Thoracic aorta (tissue), 2 donors: ENCODE data around the gene RALGDS. TPM values are rescaled to one million over a fixed set of nuclear protein-coding genes. Genes with fewer than 3 reads are reported as not detected.

Experiments used
- ATAC-seq: fragments of 150-250 bp; one replicate; pipeline ENCODE4 v1.8.0; 2017; ENCODE audit warnings: low read depth; ENCODE audit not compliant: insufficient number of reproducible peaks, low FRiP score
- DNase-seq: peaks from one replicate; pipeline ENCODE4 v3.0.0-alpha.2; 2020; ENCODE audit warnings: low spot score
- H3K27ac ChIP-seq, 2 donors: fragments of 200-600 bp; sonication (generic); 1 replicate in 1 of 2; 2 replicates in 1 of 2; pipeline ENCODE4 v1.5.1; 2016; ENCODE audit warnings: mild to moderate bottlenecking in 2 of 2, moderate library complexity in 2 of 2
- H3K27me3 ChIP-seq: fragments of 200-600 bp; sonication (generic); replicated peaks from 2 replicates; pipeline ENCODE4 v1.6.0; 2016; ENCODE audit warnings: mild to moderate bottlenecking; ENCODE audit not compliant: insufficient read depth
- H3K36me3 ChIP-seq: fragments of 200-600 bp; sonication (generic); one replicate; pipeline ENCODE4 v1.5.1; 2016
- H3K4me1 ChIP-seq, 2 donors: fragments of 200-600 bp; sonication (generic); 1 replicate in 1 of 2; 2 replicates in 1 of 2; pipeline versions ENCODE4 v1.5.1 to v1.6.0; 2016; ENCODE audit warnings: low read depth in 2 of 2, mild to moderate bottlenecking in 1 of 2; ENCODE audit not compliant: control insufficient read depth in 1 of 2
- H3K4me3 ChIP-seq: fragments of 200-600 bp; sonication (generic); 2 replicates; pipeline ENCODE4 v1.5.1; 2016; ENCODE audit warnings: mild to moderate bottlenecking
- H3K9me3 ChIP-seq: fragments of 200-600 bp; sonication (generic); 2 replicates; pipeline ENCODE4 v1.5.1; 2016
- total RNA-seq, 2 donors: library from RNA; depleted of rRNA; stranded (reverse); fragments of >200 nt; gene quantifications; one replicate each; pipeline versions ENCODE4 v1.1.0 to v1.2.3, GENCODE V29; 2016
- TF ChIP-seq, protein P1 (sequence below): fragments of 200-600 bp; sonication (generic); IDR thresholded peaks from one replicate; pipeline ENCODE4 v1.5.1; 2019; ENCODE audit warnings: antibody characterized with exemption

The RALGDS gene
- total RNA-seq, 2 donors from 2014 or later, result 30.3 to 98.8 TPM

DNA sequence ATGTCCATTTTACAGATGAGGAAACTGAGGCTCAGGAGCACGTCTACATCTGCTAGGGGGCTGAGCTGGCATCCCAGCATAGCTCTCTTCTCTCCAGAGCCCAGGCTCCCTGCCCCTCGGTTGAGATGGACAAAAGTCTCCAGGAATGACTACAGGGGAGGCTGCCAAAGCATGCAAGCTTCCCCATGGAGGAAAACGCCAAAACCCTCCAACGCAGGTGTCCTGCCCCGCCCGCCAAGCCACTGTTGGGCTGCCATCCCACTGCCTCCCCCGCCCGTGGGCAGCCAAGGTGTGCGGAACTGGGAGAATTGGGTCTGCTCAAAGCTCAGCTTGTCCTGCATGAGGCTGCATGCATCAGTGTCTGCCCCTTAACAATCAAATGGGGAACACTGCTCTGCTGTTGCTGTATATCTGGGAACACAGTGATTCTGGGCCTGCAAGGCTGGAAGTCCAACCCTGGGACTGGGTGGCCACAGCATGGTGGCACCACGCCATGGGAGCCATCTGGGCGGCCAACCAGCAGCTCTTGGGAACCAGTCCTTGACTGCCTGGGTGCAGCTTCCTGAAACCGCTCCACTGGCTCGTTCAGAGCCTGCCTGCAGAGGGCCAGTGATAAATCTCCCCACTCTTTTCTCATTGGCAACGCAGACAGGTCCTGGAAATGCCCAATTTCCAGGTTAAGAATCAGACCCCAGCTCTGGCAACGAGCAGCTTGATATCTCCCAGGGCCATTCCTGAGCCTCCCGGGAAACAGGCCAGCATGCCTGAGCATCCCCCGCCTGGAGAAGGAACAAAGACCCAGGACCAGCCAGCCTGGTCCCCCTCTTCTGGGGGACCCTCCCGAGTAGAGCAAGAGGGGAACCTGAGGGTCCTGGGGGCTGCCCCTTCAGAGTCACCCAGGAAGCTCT lies 3.5 kb downstream of the RALGDS start:
- TF ChIP-seq, protein P1, sequence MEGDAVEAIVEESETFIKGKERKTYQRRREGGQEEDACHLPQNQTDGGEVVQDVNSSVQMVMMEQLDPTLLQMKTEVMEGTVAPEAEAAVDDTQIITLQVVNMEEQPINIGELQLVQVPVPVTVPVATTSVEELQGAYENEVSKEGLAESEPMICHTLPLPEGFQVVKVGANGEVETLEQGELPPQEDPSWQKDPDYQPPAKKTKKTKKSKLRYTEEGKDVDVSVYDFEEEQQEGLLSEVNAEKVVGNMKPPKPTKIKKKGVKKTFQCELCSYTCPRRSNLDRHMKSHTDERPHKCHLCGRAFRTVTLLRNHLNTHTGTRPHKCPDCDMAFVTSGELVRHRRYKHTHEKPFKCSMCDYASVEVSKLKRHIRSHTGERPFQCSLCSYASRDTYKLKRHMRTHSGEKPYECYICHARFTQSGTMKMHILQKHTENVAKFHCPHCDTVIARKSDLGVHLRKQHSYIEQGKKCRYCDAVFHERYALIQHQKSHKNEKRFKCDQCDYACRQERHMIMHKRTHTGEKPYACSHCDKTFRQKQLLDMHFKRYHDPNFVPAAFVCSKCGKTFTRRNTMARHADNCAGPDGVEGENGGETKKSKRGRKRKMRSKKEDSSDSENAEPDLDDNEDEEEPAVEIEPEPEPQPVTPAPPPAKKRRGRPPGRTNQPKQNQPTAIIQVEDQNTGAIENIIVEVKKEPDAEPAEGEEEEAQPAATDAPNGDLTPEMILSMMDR, result peak; percentile 11
- DNase-seq (no peak), ATAC-seq (no peak)
- H3K27me3 ChIP-seq, result no peaks in the 10 kb centered on the region
- no peaks in the 10 kb centered on the region for H3K36me3 ChIP-seq
- H3K9me3 ChIP-seq, result no peaks in the 10 kb centered on the region
- peaks cover 37 to 77% of the 10 kb centered on the region in 2 donors for H3K4me1 ChIP-seq
- no peak overlapping the region for H3K4me3 ChIP-seq
- H3K27ac ChIP-seq, result no peak overlapping the region

DNA sequence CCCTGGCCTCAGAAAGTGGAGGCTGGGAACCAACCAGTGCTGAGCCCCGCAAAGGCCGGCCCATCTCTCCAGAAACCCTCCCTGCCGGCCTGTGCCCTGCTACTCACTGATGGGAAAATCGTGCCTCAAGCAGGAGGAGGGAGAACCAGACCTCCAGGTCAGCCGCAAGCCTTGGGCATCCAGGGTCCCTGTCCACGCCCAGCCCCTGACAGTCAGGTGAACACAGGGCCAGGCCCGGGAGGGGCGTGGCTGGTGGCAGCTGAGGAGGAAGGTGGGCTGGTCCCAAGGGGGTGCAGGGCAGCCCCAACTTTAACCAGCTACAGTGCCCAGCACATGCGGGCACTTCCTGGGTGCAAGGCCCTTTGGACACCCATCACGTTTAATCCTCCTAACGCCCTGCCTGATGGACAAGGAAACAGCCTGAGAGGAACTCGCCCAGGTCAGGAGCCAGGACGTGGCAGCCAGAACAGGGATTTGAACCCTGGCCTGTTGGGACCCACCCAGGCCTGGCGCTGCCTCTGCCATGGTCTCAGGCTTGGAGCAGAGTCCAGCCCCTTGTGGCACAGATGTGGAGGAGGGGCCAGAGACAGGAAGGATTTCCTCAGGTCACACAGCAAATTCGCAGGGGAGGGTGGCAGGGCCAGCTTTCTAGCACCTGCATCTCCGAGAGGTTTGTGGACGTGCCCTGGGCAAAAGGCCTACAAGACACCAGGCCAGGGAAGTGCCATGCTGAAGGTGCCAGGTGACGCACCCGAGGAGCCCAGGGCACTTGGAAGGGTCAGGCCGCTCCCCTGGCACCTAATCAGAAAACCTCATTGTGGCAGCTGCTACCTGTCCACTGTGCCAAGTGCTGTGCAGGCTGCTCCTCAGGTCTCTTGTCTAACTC lies 4.5 kb downstream of the RALGDS start:
- TF ChIP-seq, protein P1, result no peak
- H3K9me3 ChIP-seq, result no peaks in the 10 kb centered on the region
- H3K4me3 ChIP-seq, result no peak overlapping the region
- H3K36me3 ChIP-seq, result no peaks in the 10 kb centered on the region
- H3K27ac ChIP-seq, result no peak overlapping the region
- no peaks in the 10 kb centered on the region for H3K27me3 ChIP-seq
- peaks cover 37 to 68% of the 10 kb centered on the region in 2 donors for H3K4me1 ChIP-seq
- DNase-seq (no peak), ATAC-seq (no peak)

DNA sequence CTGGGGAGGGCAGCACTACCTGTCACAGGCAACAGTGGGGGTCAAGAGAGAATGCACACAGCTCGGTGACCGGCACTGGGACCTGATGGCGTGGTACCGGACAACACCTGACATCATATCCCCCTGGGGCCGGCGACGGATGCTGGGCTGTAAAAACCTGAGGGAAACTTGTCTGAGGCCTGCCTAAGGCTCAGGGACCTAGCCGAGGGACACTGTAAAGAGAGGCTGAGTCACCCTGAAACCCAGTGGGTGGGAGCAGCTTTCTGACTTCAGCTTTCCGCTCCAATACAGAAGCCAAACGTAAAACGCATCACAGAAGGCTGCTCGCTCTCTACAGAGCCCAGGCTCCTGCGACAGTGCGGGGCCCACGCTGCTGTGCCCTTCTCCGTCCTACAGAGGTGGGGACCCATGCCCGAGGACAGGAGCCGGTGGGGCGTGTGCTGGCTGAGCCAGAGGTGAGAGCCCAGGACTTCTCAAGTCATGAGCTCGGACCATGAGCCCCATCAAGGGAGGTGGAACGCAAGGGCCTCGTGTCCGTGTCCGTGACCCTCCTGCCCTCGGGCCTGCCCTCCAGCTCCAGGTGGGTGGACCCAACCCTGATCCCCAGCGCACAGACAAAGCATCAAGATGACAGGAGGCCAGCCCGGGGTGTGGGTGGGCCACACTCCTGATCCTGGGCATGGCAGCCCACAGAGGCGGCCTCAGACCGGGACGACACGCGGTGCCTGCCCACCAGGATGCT lies 5.3 kb downstream of the RALGDS start:
- H3K27ac ChIP-seq, result no peak overlapping the region
- ATAC-seq (no peak), DNase-seq (no peak)
- H3K27me3 ChIP-seq, result no peaks in the 10 kb centered on the region
- H3K4me1 ChIP-seq, result peaks cover 37 to 66% of the 10 kb centered on the region in 2 donors
- H3K4me3 ChIP-seq, result no peak overlapping the region
- no peaks in the 10 kb centered on the region for H3K9me3 ChIP-seq
- no peaks in the 10 kb centered on the region for H3K36me3 ChIP-seq
- TF ChIP-seq, protein P1, result no peak

DNA sequence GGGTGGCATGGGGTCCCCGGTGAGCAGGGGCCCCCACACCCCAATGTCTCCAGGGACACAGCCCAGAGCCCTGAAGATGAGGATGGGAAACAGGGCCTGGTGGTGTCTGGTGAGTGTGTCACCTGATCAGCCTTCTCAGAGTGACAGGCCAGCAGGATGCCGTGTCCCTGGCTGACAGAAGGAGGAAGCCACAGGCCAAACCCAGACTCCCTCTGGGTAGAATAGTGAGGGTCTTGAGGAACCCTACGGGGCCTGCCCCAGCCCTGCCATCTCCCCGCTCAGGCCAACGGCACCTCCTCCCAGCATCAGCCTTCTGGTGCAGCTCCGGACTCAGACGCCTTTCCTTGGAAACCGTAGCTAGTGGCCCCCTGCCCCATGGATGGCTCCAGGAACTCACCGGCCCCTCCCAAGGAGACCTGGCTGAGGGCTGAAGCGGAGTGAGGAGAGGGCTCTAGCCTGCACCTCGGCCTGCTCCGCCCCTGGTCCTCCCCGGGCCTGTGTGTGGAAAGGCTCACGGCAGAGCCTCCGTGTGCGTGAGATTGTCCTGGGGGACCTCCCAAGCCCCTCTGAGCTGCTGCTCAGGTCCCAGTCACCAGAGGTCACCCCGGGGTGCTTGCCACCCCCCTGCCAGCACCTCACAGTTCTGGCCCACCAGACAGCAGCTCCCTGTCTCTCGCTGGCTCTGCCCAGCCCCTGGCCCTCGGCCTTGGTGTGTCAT lies 6.0 kb downstream of the RALGDS start:
- Histone ChIP-seq H3K4me1 (peaks cover 37 to 61% of the 10 kb centered on the region in 2 donors), H3K27me3 (no peaks in the 10 kb centered on the region), H3K27ac (peak overlapping the region; percentile 22 to 54), H3K36me3 (peaks cover 2% of the 10 kb centered on the region), H3K9me3 (no peaks in the 10 kb centered on the region), H3K4me3 (no peak overlapping the region)
- no peak for DNase-seq
- TF ChIP-seq, protein P1, result no peak
- ATAC-seq, result no peak
